Spleen (tissue), 11 donors: ENCODE measurements around the gene MAJIN. TPM values are rescaled to one million over a fixed set of nuclear protein-coding genes. Genes with fewer than 3 reads are reported as not detected.

ENCODE experiments used
- microRNA-seq, 3 donors: library from miRNA; unstranded; fragments of <30 nt; microRNA quantifications; one replicate each; pipeline versions ENCODE4 to v1.1.0, GENCODE V29; 2019 to 2020
- polyA plus RNA-seq, 3 donors: library from polyadenylated mRNA; stranded (reverse); fragments of 200-250 nt; gene quantifications; one replicate each; pipeline ENCODE4 v1.2.1, GENCODE V29; 2013
- small RNA-seq, 4 donors: library from RNA; depleted of rRNA; stranded (forward); fragments of <200 nt; gene quantifications; one replicate each; pipeline ENCODE3, GENCODE V24; 2016
- total RNA-seq, 7 donors: library from RNA; depleted of rRNA in 3 of 7; stranded (reverse); fragments of >200 nt in 3 of 7; fragmentation: NEBNext Ultra II Directional in 4 of 7; extraction: Animal tissue kit (Norgen Biotek cat#: 25700) in 4 of 7; gene quantifications; one replicate each; pipeline versions ENCODE4 v1.1.0 to v1.2.1, GENCODE V29; 2016 to 2021
- donor health status: healthy with polysubstance abuse.
- donor health status: DM: no; HTN: no; CAD: no; lungs with moderate emphysema.
- donor health status: DM: no; HTN: no; CAD: no.
- donor health status: Bipolar disorder and iron deficiency.
- donor health status: healthy.
- donor health status: DM: no; HTN: no; CAD: no.
- donor health status: DM: yes; HTN: yes; CAD: no.

Gene MAJIN
- total and polyA plus RNA-seq, 10 donors, result 0.40 to 2.6 (median 0.87) TPM; not detected in 3

Small RNA genes within 50 kb of the gene (microRNA-seq; reads per million reads assigned to microRNA genes)
- gene MIR6749 (0 to 0.35 (median 0) reads per million in 3 donors), gene MIR6750 (0 to 1.1 (median 0.57) reads per million in 3 donors), gene MIR6879 (1.1 to 2.5 (median 1.8) reads per million in 3 donors)

Small RNA genes within 50 kb of the gene (small RNA-seq; reads per million reads assigned to genes)
- gene MIR6749 (0 to 0.08 (median 0.03) reads per million in 4 donors), gene MIR6750 (0 to 0.17 (median 0.08) reads per million in 4 donors), gene MIR6879 (0 to 0.08 (median 0) reads per million in 4 donors)

Other genes starting within 250 kb of the MAJIN start
- 10 to 100 TPM in 1 of 7 donors, 1 to 10 TPM in 6; 2.2 to 12.9 (median 3.3) TPM for gene NRXN2, start 248.9 kb downstream of the MAJIN start, total RNA-seq
- 1 to 10 TPM in 1 of 3 donors, under 1 TPM in 2; 0.59 to 1.4 (median 0.61) TPM for gene NRXN2, start 248.9 kb downstream of the MAJIN start, polyA plus RNA-seq
- 100 to 1,000 TPM; 148 to 242 (median 206) TPM for gene RASGRP2, start 228.0 kb downstream of the MAJIN start, total RNA-seq
- gene RASGRP2, start 228.0 kb downstream of the MAJIN start, polyA plus RNA-seq, result 100 to 1,000 TPM; 216 to 283 (median 252) TPM
- 1 to 10 TPM; 2.7 to 7.2 (median 5.1) TPM for gene PYGM, start 212.1 kb downstream of the MAJIN start, total RNA-seq
- gene PYGM, start 212.1 kb downstream of the MAJIN start, polyA plus RNA-seq, result 1 to 10 TPM; 1.7 to 2.4 (median 2.1) TPM
- gene SF1, start 193.6 kb downstream of the MAJIN start, total RNA-seq, result 100 to 1,000 TPM; 359 to 585 (median 458) TPM
- 100 to 1,000 TPM in 2 of 3 donors, 10 to 100 TPM in 1; 54.2 to 140 (median 121) TPM for gene SF1, start 193.6 kb downstream of the MAJIN start, polyA plus RNA-seq
- gene MAP4K2, start 168.9 kb downstream of the MAJIN start, total RNA-seq, result 100 to 1,000 TPM in 1 of 7 donors, 10 to 100 TPM in 6; 41.5 to 106 (median 57.4) TPM
- 10 to 100 TPM; 40.8 to 70.8 (median 63.8) TPM for gene MAP4K2, start 168.9 kb downstream of the MAJIN start, polyA plus RNA-seq
- 10 to 100 TPM; 20.1 to 33.6 (median 28.2) TPM for gene MEN1, start 161.6 kb downstream of the MAJIN start, total RNA-seq
- gene MEN1, start 161.6 kb downstream of the MAJIN start, polyA plus RNA-seq, result 10 to 100 TPM; 17.8 to 27.6 (median 20.5) TPM
- gene CDC42BPG, start 127.5 kb downstream of the MAJIN start, total RNA-seq, result 1 to 10 TPM; 1.9 to 4.6 (median 2.6) TPM
- 1 to 10 TPM in 2 of 3 donors, under 1 TPM in 1; 0.74 to 2.0 (median 1.0) TPM for gene CDC42BPG, start 127.5 kb downstream of the MAJIN start, polyA plus RNA-seq
- 100 to 1,000 TPM; 117 to 337 (median 201) TPM for gene EHD1, start 93.5 kb downstream of the MAJIN start, total RNA-seq
- gene EHD1, start 93.5 kb downstream of the MAJIN start, polyA plus RNA-seq, result 10 to 100 TPM; 51.9 to 93.9 (median 53.7) TPM
- gene ATG2A, start 54.9 kb downstream of the MAJIN start, total RNA-seq, result 10 to 100 TPM; 32.7 to 57.3 (median 40.3) TPM
- gene ATG2A, start 54.9 kb downstream of the MAJIN start, polyA plus RNA-seq, result 10 to 100 TPM; 14.3 to 30.3 (median 28.8) TPM
- 10 to 100 TPM; 21.9 to 45.1 (median 30.4) TPM for gene PPP2R5B, start 47.4 kb downstream of the MAJIN start, total RNA-seq
- 10 to 100 TPM; 10.8 to 25.4 (median 15.2) TPM for gene PPP2R5B, start 47.4 kb downstream of the MAJIN start, polyA plus RNA-seq
- not detected for gene GPHA2, start 36.2 kb downstream of the MAJIN start, total RNA-seq
- 1 to 10 TPM in 2 of 3 donors, under 1 TPM in 1; 0.89 to 4.4 (median 1.2) TPM for gene GPHA2, start 36.2 kb downstream of the MAJIN start, polyA plus RNA-seq
- 10 to 100 TPM in 6 of 7 donors, 1 to 10 TPM in 1; 8.5 to 23.1 (median 18.6) TPM for gene BATF2, start 24.9 kb upstream of the MAJIN start, total RNA-seq
- 10 to 100 TPM in 1 of 3 donors, 1 to 10 TPM in 2; 4.3 to 17.1 (median 5.2) TPM for gene BATF2, start 24.9 kb upstream of the MAJIN start, polyA plus RNA-seq
- 10 to 100 TPM; 44.5 to 76.5 (median 54.8) TPM for gene ARL2, start 42.1 kb upstream of the MAJIN start, total RNA-seq
- 100 to 1,000 TPM in 1 of 3 donors, 10 to 100 TPM in 2; 53.0 to 110 (median 69.9) TPM for gene ARL2, start 42.1 kb upstream of the MAJIN start, polyA plus RNA-seq
- gene SNX15, start 55.3 kb upstream of the MAJIN start, total RNA-seq, result 10 to 100 TPM; 14.6 to 21.6 (median 17.3) TPM
- gene SNX15, start 55.3 kb upstream of the MAJIN start, polyA plus RNA-seq, result 10 to 100 TPM; 10.8 to 17.1 (median 11.6) TPM
- gene SAC3D1, start 69.1 kb upstream of the MAJIN start, total RNA-seq, result 1 to 10 TPM; 5.7 to 9.9 (median 6.6) TPM
- gene SAC3D1, start 69.1 kb upstream of the MAJIN start, polyA plus RNA-seq, result 10 to 100 TPM in 1 of 3 donors, 1 to 10 TPM in 2; 5.2 to 11.9 (median 8.9) TPM
- gene NAALADL1, start 86.4 kb upstream of the MAJIN start, total RNA-seq, result 10 to 100 TPM; 13.0 to 45.2 (median 23.3) TPM
- gene NAALADL1, start 86.4 kb upstream of the MAJIN start, polyA plus RNA-seq, result 10 to 100 TPM; 19.2 to 19.5 (median 19.2) TPM
- gene CDCA5, start 111.9 kb upstream of the MAJIN start, total RNA-seq, result 10 to 100 TPM in 1 of 7 donors, 1 to 10 TPM in 6; 2.4 to 11.1 (median 7.0) TPM
- gene CDCA5, start 111.9 kb upstream of the MAJIN start, polyA plus RNA-seq, result 1 to 10 TPM; 1.5 to 5.9 (median 4.6) TPM
- gene ZFPL1, start 112.1 kb upstream of the MAJIN start, total RNA-seq, result 10 to 100 TPM; 23.5 to 43.7 (median 29.1) TPM
- gene ZFPL1, start 112.1 kb upstream of the MAJIN start, polyA plus RNA-seq, result 10 to 100 TPM; 25.8 to 52.0 (median 40.0) TPM
- gene VPS51, start 124.1 kb upstream of the MAJIN start, total RNA-seq, result 100 to 1,000 TPM; 103 to 570 (median 146) TPM
- 100 to 1,000 TPM; 118 to 157 (median 152) TPM for gene VPS51, start 124.1 kb upstream of the MAJIN start, polyA plus RNA-seq
- gene TM7SF2, start 139.8 kb upstream of the MAJIN start, total RNA-seq, result 10 to 100 TPM in 6 of 7 donors, 1 to 10 TPM in 1; 8.9 to 29.7 (median 13.9) TPM
- 10 to 100 TPM; 14.1 to 16.9 (median 14.5) TPM for gene TM7SF2, start 139.8 kb upstream of the MAJIN start, polyA plus RNA-seq
- gene ZNHIT2, start 145.6 kb upstream of the MAJIN start, total RNA-seq, result 10 to 100 TPM in 4 of 7 donors, 1 to 10 TPM in 3; 7.9 to 16.4 (median 10.2) TPM
- gene ZNHIT2, start 145.6 kb upstream of the MAJIN start, polyA plus RNA-seq, result 10 to 100 TPM; 19.1 to 21.1 (median 19.2) TPM
- gene FAU, start 150.0 kb upstream of the MAJIN start, total RNA-seq, result 1,000 to 10,000 TPM in 1 of 7 donors, 100 to 1,000 TPM in 6; 528 to 1,008 (median 809) TPM
- 1,000 to 10,000 TPM; 1,501 to 2,170 (median 2,090) TPM for gene FAU, start 150.0 kb upstream of the MAJIN start, polyA plus RNA-seq
- 10 to 100 TPM; 31.9 to 51.2 (median 40.8) TPM for gene MRPL49, start 150.2 kb upstream of the MAJIN start, total RNA-seq
- 10 to 100 TPM; 20.0 to 42.4 (median 30.8) TPM for gene MRPL49, start 150.2 kb upstream of the MAJIN start, polyA plus RNA-seq
- gene SYVN1, start 162.4 kb upstream of the MAJIN start, total RNA-seq, result 100 to 1,000 TPM in 5 of 7 donors, 10 to 100 TPM in 2; 90.9 to 152 (median 110) TPM
- 10 to 100 TPM; 35.1 to 62.8 (median 53.6) TPM for gene SYVN1, start 162.4 kb upstream of the MAJIN start, polyA plus RNA-seq
- gene SPDYC, start 198.1 kb upstream of the MAJIN start, total RNA-seq, result not detected
- under 1 TPM in 1 of 3 donors, not detected in 2; 0.11 TPM for gene SPDYC, start 198.1 kb upstream of the MAJIN start, polyA plus RNA-seq
- 100 to 1,000 TPM; 135 to 203 (median 161) TPM for gene CAPN1, start 209.8 kb upstream of the MAJIN start, total RNA-seq
- gene CAPN1, start 209.8 kb upstream of the MAJIN start, polyA plus RNA-seq, result 100 to 1,000 TPM in 1 of 3 donors, 10 to 100 TPM in 2; 61.6 to 111 (median 73.3) TPM